GM18907 (cell line): ENCODE results near the gene ASCL2.

Experiments
- ATAC-seq: cut with Tn5 transposase; IDR thresholded peaks from one replicate; pipeline ENCODE4 v1.9.1; 2021; ENCODE audit warnings: mild to moderate bottlenecking, moderate library complexity; ENCODE audit not compliant: unreplicated experiment

ASCL2 gene, protein sequence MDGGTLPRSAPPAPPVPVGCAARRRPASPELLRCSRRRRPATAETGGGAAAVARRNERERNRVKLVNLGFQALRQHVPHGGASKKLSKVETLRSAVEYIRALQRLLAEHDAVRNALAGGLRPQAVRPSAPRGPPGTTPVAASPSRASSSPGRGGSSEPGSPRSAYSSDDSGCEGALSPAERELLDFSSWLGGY

DNA sequence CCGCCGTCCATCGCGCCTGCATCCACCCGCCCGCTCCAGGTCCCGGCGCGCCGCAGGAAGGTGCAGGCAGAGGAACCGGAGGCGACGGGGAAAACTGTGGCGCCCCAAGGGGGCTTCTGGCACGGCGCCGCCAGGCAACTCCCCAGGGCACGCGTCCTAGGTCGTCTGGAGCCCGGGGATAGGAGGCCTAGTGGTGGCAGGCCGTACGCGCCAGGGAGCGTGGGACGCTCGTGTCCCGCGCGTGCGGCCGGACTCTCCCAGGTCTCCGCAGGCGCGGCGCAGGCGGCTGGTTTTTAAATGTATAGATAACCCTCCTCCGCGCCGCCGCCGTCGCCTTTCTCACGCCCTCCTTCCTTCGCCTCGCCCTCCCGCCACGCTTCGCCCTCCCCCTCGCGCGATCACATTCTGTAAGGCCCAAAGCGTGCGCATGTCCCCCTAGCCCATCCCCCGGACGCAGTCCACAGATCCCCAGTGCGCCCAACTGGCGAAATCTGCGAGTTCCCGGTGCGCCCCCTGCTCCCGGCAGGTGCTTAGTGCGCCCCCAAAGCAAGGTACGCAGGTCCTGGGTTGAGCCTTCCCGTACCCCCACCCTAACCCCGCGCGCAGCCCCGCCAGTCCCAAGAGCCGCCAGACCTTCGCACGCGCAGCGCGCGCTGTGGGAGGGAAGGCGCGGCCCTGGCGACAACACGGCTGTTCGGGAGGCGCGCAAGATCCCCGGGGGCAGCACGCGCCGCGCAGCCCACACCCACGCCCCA lies at the start of gene ASCL2:
ASCL2 (minus strand) TSS at position 267 of the 755 bp plus-strand sequence; CDS start at position 11, 256 bp downstream.
- no peak for ATAC-seq

DNA sequence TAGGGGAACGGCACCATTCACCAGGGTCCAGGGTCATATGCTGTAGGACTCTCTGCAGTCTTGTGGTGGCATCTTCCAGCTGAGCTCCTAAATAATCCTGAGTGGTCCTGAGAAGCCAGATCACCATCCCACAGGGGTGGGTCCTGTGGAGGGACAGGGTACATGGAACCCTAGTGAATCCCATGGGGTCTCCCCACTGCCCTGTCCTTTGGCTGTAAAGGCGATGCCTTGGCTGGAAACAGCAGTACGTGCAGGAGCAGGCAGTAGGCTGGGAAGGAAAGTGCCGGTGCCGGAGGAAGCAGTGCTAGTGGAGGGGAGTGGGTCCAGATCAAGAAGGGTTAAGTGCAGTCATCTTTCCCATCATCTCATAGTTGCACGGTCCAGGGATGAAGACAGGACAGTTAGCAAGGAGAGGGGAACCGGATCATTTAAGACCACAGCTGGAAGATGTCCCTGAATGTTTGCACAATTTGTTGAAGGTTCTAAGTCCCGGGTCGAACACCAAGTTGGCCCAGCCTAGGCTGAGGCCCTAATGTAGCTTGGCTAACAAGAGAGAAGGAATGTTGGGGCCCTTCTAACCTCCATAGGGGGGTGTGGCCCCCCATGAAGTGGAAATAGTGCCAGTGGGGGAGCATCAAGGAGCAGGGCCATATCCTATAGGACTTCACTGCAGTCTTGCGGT lies 49.5 kb upstream of the ASCL2 start:
- ATAC-seq, result no peak

DNA sequence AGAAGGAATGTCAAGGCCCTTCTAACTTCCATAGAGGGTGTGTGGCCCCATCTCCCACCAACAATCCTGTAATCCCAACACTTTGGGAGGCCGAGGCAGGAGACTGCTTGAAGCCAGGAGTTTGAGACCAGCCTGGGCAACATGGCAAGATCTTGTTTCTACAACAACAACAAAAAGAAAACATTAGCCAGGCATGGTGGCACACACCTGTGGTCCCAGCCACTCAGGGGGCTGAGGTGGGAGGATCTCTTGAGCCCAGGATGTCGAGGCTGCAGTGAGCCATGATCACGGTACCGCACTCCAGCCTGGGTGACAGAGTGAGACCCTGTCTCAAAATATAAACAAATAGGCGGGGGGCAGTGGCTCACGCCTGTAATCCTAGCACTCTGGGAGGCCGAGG lies 48.3 kb upstream of the ASCL2 start:
- ATAC-seq, result no peak

DNA sequence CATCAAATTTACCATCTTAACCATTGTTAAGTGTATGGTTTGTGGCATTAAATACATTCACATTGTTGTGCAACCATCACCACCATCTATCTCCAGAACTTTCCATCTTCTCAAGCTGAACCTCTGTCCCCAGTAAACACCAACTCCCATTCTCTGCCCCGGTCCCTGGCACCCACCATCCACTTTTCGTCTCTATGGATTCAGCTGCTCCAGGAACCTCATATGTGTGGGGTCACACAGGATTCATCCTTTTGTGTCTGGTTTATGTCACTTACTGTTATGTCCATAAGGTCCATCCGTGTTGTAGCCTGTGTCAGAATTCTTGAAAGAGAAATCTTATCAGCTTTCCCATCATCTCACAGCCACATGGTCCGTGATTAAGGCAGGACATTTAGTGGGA lies 47.7 kb upstream of the ASCL2 start:
- no peak for ATAC-seq

DNA sequence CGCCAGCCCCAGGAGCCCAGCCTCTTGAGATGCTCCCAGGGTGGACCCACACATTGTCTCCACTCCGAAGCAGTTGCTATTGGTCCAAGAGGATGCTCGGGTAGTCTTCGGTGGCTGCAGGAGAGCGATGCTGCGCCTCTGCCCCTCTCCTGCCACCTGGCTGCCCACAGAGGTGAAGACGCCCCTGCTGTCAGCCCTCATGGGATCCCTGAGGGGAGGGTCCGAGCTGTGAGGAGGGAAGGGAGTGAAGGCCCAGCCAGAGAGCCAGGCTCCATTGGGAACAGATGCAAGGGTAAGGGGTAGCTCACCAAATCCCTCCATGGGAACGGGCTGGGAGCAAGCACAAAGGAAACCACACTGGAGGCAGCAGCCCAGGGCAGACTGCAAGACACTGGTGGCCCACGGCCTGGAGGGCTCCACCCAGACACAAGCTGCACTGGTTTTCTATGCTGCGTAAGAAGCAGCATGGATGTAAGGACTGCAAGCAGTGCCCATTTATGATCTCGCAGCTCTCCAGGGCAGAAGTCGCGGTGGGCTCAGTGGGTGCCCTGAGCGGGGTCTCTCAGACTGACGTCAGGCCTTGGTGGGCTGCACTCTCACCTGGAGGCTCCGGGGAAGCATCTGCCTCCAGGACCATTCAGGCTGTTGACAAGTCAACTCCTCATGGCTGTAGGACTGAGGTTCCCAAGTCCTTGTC lies 47.1 kb upstream of the ASCL2 start:
- ATAC-seq, result no peak

DNA sequence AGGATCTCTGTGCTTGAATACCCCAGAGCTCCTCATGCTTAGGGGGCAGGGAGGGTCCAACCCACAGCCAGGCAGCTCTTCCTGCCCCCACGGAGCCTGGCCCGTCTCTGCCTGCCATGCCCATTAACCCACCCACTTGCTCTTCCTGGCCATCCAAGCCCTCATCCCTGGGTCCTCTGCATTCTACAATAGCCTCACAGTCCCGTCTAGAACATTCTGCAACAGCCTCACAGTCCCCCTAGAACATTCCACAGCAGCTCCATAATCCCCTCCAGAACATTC lies 46.5 kb upstream of the ASCL2 start:
- no peak for ATAC-seq

DNA sequence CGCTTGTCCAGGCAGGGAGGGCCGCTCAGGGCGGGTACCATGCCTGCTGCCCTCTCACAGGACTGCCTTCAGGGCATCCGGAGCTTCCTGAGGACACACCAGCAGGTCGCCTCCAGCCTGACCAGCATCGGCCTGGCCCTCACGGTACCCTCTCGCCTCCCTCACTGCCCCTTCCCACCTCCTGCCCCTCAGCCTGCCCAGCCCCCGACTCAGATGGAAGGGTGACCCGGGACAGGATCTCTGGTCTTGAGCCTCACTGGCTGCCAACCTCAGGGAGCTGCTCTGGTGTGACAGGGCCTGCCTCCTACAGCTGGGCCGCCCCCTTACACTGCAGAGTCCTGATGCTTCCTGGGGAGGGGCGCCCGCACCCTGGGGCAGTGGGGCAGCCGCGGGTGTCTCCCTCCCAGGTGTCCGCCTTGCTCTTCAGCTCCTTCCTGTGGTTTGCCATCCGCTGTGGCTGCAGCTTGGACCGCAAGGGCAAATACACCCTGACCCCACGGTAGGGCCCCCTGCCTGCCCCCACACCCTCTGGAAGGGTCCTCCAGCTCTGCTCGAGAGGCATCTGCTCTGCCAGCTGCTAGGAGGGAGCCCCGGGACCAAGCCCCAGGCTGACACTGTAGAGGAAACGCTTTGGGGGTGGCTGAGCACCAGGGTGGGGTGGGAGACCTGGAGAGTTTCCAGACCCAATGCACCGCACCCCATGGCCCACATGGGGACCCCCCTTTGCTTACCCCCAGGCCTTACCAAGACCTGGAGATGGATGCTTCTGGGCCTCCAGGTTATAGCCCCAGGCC lies 46.0 kb upstream of the ASCL2 start:
- ATAC-seq, result no peak

DNA sequence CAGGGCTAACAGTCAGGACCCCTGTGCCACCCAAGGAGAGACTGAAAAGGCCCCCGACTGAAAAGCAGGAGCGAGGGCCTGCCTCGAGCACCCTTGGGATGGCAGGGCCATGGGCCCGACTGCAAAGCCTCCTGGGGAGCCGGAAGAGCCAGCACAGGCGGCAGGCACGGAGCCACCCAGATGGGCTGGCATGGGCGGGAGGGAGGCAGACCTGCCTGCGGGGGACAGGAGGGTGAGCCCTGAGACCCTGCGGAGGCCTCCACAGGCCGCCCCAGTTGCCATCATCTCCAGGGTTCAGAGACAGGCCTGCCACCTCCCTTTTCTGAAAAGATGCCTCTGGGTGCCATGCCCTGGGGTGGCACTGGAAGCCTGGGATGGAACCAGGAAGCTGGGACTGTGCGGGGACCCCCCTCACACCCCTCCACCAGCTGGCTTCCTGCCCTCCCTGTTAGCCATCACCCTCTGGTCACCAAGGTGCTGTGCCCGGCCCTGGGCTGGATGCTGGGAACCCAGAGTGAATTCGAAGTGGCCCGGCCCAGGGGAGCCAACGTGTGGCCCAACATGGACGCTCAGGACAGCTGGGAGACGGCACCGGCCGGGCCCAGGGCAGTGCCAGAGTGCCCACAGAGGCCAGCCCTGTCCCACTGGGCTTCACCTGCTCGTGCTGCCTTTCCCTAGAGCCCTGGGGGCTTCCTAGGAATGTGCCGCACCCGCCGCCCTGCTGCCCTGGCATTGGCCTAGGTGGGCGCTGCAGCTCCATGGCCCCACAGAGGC lies 45.2 kb upstream of the ASCL2 start:
- no peak for ATAC-seq

DNA sequence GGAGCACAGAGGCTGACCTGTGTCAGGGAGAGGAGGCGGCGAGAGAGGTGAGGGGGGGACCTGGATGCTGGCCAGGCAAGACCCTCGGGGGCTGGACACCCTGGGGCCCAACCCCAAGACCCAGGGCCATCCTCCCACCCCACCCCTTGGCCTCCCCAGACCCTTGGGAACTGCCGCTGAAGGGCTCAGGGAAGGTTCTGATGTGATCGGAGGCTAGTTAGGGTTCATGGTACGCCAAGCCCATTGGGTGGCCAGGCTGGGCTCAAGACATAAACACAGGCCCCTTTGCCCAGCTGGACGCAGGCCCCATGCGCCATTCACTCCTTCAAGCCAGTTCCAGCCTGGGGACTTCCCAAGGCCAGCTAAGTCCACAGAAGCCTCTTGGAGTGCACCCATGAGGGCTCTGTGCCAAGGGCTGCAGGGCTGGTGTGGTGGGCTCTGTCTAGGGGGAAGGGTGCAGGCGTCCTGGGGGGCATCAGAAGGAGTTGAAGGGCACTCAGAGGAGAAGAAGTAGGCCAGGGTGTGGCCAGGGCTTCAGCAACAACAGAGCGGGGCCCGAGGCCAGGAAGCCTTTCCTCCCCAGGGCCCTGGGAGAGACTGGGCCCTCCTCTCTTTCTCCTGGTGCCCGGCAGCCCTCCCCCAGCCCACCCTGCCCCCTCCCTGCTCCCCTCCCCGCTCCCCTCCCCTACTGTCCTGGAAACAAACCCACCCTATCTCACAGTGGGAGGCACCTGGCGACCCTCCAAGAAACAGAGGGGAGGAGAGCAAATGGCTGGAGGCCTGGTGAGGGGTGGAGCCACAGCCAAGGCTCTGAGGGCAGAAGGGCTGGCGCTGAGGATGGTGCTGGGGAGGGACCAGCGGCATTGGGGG lies 44.4 kb upstream of the ASCL2 start:
- ATAC-seq, result no peak

DNA sequence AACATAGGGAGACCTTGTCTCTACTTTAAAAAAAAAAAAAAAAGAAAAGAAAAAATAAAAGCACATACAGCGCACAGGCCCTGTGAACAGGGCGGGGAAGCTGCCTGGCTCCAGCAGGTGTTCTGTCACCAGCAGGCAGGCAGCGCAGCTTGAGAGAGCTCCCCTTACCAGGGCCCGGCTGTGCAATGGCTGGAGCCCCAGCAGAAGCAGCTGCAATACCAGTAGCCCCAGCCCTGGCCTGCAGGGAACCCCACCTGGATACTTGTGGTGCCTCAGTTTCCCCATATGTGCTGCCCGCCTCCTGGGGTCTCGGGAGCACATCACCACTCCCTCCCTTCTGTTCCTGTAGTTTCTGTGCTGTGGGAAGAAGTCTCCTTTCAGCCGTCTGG lies 43.7 kb upstream of the ASCL2 start:
- no peak for ATAC-seq

DNA sequence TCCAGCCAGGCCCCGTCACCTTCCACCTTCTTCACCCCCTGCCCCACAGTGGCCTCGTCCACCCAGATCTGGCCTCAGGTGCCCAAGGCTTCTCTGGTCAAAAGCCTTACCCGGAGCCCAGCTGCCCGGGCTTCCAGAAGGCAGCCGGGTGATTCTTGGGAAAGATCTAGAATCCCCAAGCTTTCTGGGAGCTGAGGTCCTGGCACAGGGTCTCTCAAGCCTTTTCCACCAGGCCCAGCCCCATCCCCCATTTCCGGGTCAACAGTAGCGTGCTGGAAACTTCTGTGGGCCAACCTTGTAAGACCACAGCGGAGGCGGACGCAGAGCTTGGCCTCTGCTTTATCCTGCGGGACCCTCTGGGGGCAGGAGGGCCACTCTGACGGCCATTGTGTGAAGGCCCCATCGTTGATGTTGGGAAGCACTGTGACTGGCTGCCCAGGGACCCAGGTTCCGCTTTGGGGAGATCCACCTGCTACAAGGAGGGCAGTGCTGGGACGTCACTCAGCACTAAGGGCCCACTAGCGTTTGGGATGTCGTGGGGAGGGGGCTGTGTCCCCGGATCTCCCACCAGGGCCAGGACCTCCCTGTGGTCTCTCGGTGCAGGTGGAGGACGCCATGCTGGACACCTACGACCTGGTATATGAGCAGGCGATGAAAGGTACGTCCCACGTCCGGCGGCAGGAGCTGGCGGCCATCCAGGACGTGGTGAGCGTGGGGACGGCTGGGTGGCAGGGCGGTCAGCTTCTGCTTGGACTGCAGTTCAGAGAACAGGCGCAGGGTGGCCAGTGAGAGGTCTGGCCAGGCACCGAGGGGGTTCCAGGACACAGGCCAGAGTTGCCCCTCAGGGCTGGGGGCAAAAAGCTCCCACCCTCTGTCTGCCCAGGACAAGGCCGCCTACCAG lies 42.9 kb upstream of the ASCL2 start:
- ATAC-seq, result no peak

DNA sequence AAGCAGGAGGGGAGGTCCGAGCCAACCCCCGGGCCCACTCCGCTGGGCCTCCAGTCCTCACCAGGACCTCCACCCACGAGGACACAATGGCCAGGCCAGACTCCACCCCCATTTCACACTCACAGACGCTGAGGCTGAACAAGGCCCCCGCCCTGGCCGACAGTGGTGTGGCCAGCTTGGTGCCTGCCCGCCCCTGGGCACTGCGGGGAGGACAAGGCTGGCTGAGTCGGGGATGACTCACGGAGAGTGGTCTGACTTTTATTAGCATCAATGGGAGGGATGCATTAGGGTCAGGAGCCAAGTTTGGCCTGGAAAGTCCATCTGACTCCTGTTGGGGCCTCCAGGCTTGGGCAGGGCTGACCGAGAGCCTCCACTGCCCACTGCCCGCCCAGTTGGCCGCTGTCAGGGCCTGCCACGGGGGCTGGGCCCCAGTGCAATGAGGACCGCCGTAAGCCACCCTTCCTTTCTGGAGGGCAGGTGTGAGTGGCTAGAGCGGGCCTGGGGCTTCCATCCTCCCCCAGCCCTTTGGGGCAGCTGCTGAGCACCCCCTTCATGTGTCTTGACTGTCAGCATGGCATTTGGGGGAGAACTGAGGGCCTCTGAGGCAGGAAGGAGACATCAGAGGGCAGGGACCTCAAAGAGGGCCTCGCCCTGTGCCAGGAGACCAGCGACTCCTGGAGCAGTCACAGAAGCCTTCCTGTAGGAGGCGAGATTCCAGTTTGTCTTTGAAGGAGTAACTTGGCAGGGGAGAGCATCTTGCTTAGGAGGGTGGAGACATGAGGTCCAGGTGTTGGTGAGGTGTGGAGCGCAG lies 42.0 kb upstream of the ASCL2 start:
- no peak for ATAC-seq

DNA sequence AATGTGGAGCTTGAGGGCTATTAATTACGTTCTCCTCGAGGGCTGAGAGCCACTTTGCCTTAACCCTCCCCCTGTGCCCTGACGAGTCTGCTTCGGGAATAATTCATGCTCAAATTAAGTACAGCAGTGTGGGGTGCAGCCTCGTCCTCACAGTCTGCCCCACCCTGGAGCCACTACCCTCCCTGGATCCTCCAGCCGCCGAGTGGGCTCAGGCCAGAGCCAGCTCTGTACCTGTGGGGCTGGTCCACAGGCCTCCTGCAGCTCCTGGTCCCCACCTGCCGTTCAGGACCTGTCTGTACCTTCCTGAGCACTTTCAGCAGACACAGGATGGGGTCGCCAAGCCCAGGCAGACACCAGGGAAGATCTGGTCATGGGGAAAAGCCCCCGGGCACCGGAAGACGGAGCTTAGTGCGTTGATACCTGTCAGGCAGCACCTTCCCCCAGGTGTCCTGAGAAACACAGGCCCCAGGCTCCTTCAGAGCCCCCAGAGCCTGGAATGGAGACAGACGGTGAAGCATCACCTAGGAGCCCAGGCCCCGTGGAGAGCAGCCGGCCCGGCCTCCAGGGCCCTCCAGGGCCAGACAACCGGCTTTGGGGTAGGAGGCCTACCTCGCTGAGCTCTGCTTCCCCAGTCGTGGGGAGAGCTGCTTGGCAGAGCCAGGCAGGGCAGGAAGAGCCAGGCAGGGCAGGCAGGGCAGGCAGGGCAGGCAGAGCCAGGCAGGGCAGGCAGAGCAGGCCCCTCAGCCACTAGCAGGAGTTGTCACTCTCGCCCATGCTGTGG lies 41.2 kb upstream of the ASCL2 start:
- no peak for ATAC-seq

DNA sequence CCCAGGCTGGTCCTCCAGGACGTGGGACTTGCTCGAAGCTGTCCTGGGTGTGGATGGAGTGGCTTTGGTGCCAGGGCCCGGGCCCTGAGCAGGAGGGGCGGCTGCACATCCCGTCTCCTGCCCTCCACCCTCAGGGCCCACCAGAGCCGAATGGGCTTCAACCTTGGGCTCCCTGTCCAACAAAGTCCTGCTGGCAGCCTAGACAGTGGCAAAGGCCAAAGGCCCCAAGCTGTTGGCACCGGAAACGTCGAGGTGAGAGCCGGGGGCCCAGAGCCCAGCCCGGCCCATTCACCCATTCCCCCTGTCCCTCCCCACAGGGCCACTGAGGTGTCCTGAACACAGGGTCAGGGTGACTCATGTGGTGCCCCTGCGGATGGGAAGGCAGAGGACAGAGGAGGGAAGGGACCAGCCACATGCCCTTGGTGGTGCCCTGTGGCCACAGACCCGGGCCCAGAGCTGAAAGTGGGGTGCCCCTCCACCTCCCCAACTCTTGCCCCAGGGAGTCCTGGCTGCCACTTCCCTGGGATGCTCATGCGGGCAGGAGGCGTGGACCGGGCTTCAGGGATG lies 40.5 kb upstream of the ASCL2 start:
- ATAC-seq, result no peak

DNA sequence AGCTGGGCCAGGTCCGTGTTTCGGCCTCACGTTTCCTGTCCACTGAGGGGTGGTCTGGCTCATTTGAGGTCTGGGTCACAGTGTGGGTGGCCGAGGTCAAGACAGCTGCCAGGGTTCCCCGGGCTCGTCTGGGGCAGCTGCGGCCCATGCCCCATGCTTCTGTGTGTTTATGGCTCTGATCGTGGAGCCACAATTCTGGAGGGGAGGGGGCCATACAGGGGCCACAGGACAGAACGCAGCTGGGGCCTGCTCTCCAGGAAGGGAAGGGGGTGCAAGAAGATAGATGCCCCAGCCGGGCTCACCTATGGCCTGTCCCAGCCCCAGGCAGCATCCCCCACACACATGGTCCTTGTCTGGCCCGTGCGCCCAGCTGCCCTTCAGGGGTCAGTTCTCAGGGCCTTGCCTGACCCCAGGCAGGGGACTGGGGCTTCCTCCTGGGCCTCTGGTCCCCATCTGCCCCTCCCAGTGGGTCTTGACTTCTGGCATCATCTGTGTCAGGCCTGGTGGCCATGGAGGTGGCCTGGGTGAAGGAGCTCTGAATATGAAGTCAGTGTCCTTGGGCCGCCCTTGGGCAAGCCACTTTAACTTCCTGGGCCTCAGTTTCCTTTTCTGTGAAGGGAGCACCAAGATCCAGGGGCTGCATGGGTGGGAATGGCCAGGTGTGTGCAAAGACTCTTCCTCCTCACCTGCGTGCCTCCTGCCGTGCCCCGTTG lies 39.8 kb upstream of the ASCL2 start:
- no peak for ATAC-seq
